Mucosa of descending colon (tissue), 3 donors: Measurements from ENCODE around the gene AP3S2. TPM values are rescaled to one million over a fixed set of nuclear protein-coding genes. Genes with fewer than 3 reads are reported as not detected.

Experiments
- ATAC-seq: fragments of 200-7000 bp; cut with Tn5 transposase; one replicate; pipeline ENCODE4 v1.9.1; 2020; ENCODE audit warnings: mild to moderate bottlenecking, moderate library complexity
- DNase-seq, 3 donors: peaks; one replicate each; pipeline ENCODE4 v3.0.0-alpha.2; 2020
- H3K36me3 ChIP-seq: fragments of 200-600 bp; one replicate; pipeline ENCODE4 v1.8.0; 2021; ENCODE audit warnings: low read depth, mild to moderate bottlenecking
- H3K4me1 ChIP-seq: fragments of 200-600 bp; one replicate; pipeline ENCODE4 v1.8.0; 2021; ENCODE audit warnings: low read depth, mild to moderate bottlenecking
- H3K4me3 ChIP-seq: fragments of 200-600 bp; one replicate; pipeline ENCODE4 v1.8.0; 2021; ENCODE audit warnings: mild to moderate bottlenecking
- H3K9me3 ChIP-seq: fragments of 200-600 bp; one replicate; pipeline ENCODE4 v1.8.0; 2021; ENCODE audit warnings: mild to moderate bottlenecking
- CTCF ChIP-seq: fragments of 200-600 bp; IDR thresholded peaks from one replicate; pipeline ENCODE4 v1.8.0; 2022; ENCODE audit warnings: antibody characterized with exemption, mild to moderate bottlenecking
- intact Hi-C, 2 donors: fragments of 100-400 bp; cut with DNase I in 1 of 2; cut with micrococcal nuclease in 1 of 2; formaldehyde crosslinking; loops; one replicate each; pipeline versions ENCODE4 v1.11.0 to v1.11.1; 2022; cut with DNase I, micrococcal nuclease
- total RNA-seq, 3 donors: library from RNA; stranded (reverse); fragmentation: NEBNext Ultra II Directional in 2 of 3; extraction: Animal tissue kit (Norgen Biotek cat#: 25700) in 2 of 3; gene quantifications; one replicate each; pipeline versions ENCODE4 v1.2.1 to v1.2.4, GENCODE V29; 2021 to 2023
- donor health status: DM: no; HTN: no; CAD: no; lungs with moderate emphysema.
- donor health status: DM: no; HTN: no; CAD: no.
- donor health status: DM: no; HTN: yes; CAD: no.

The AP3S2 gene
- total RNA-seq, 3 donors from 2014 or later = 56.1 to 93.4 (median 65.1) TPM

GRCh38 chr15:89916660-89917059 lies 22.9 kb upstream of the AP3S2 start:
- no peaks in the 10 kb centered on the region for H3K36me3 ChIP-seq
- intact Hi-C loops = no loop called here
- H3K4me3 ChIP-seq = no peak overlapping the region
- no peaks in the 10 kb centered on the region for H3K9me3 ChIP-seq
- peaks cover 3% of the 10 kb centered on the region for H3K4me1 ChIP-seq
- no peak for ATAC-seq
- TF ChIP-seq CTCF = no peak
- no peak for DNase-seq

DNA sequence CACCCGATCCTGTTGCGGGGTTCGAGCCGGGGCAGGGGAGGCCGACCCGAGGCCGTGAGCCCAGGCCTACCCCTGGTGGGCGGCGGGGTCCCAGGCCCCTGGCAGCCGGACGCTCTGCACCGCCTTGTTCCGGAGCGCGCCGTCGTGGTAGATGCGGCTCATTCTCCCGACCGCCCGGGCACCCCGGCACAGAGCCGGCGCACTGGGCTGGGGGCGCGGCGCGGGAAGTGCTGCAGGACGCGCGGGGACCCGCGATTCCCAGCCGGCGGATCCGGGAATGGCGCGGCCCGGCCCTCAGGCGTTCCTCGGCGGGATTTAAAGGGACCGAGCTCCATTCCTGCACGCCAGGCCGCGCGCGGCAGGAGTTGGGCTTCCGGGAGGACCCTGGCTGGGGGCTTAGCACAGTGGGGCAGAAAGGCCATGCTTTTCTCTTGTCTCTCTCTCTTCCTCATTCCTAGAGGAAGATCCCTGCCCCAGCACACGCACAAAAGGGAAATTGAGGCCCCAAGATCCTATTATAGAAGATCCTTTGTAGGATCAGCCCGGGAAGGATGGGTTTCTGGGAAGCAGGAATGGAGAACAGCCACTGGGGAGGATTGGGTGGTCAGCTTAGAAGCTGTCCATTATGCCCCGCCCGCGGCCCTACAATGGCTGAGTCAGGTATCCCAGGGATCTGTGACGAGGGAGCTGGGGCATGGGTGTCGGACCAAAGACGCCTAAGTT lies 19.0 kb upstream of the AP3S2 start, which contains the start of gene ARPIN:
Gene ARPIN (minus strand): TSS at position 279 of the 723 bp plus-strand sequence. CDS start 117 bp downstream, at position 162.
- intact Hi-C loops = no loop called here
- TF ChIP-seq CTCF = no peak

DNA sequence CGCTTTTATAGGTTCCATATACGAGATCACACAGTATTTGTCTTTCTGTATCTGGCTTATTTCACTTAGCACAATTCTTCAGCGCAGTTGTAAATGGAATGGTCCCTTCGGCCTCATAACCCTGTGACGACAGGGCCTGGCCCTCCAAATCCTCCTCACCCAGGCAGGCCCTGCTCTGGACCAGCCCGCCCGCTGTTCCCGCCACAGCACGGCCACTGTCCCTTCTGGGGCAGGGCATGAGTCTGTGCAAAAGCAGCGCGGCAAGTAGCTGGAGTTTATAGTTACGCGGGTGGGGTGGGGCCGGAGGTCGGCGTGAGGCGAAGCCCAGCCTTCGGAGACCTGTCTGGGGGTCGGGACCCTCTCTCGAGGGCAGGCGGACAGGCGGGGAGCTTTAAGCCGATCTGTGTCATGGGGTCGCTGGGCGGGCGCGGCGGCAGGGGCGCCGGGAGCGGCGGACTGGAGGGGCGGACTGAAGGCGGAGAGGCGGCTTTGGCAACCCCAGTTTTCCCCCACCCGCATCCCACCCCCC lies 18.4 kb upstream of the AP3S2 start:
- no peak for TF ChIP-seq CTCF
- H3K4me3 ChIP-seq = peak overlapping the region; percentile 65
- H3K9me3 ChIP-seq = no peaks in the 10 kb centered on the region
- intact Hi-C loops = no loop called here
- peak; percentile 74 to 83 (median 77) for DNase-seq
- H3K4me1 ChIP-seq = peaks cover 10% of the 10 kb centered on the region
- peak; percentile 83 for ATAC-seq
- no peaks in the 10 kb centered on the region for H3K36me3 ChIP-seq

More for the DNA sequence above, 19.0 kb upstream of the AP3S2 start, which contains the start of gene ARPIN:
- H3K4me1 ChIP-seq = peaks cover 10% of the 10 kb centered on the region
- peak within 1 kb of the TSS; percentile 65 for H3K4me3 ChIP-seq
- H3K36me3 ChIP-seq = no peaks in the 10 kb centered on the region
- DNase-seq (peak; percentile 71 to 80 (median 71)), ATAC-seq (peak; percentile 80)
- no peaks in the 10 kb centered on the region for H3K9me3 ChIP-seq

DNA sequence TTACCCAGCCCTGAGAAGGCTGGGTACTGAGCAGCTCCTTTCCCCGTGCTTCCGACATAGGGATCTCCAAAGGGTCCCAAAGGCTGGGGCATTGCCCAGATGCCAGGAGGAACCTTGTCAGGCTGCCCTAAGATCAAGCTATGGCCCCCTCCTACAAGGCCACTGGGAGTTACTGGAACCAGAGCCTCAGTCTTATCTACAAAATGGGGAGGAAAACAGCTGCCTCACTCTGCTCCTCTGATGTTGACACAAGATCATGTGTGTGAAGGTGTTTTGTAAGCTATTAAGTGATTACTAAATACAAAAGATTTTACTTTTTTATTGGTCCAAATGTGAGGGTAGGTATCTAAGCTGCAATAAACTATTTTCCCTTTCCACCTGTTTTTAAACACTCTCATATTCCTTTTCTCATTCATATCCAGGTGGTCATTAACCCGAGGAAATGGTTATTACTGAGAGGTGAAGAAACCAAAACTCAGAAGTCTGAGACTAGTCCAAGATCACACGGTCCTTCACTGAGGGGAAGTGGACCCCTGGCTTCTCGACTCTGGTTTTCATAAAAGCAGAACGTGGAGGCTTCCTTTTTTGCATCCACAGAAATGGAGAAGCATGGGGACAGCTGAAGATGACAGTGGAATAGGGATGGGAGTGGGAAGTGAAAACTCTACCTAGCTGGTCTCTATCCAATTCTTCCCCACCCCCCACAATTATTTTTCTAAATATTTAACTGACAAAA lies 17.3 kb upstream of the AP3S2 start:
- no peaks in the 10 kb centered on the region for H3K9me3 ChIP-seq
- intact Hi-C loops = no loop called here
- no peak overlapping the region for H3K4me3 ChIP-seq
- TF ChIP-seq CTCF = no peak
- peaks cover 10% of the 10 kb centered on the region for H3K4me1 ChIP-seq
- H3K36me3 ChIP-seq = no peaks in the 10 kb centered on the region
- no peak for DNase-seq
- ATAC-seq = no peak

GRCh38 chr15:89909611-89910010 lies 15.8 kb upstream of the AP3S2 start:
- intact Hi-C loops = loop anchor here in 1 of 2 donors (10.0 kb wide), 1 partner anchor 165 kb away; no protein-coding TSS in a partner anchor
- H3K36me3 ChIP-seq = no peaks in the 10 kb centered on the region
- TF ChIP-seq CTCF = no peak
- ATAC-seq = no peak
- no peak overlapping the region for H3K4me3 ChIP-seq
- H3K4me1 ChIP-seq = peaks cover 10% of the 10 kb centered on the region
- no peaks in the 10 kb centered on the region for H3K9me3 ChIP-seq
- no peak for DNase-seq
